ENCODE data around the gene LRTM2. TPM values are rescaled to one million over a fixed set of nuclear protein-coding genes. Genes with fewer than 3 reads are reported as not detected.

Gene LRTM2
- total and polyA plus RNA-seq, 12 donors: not detected

DNA sequence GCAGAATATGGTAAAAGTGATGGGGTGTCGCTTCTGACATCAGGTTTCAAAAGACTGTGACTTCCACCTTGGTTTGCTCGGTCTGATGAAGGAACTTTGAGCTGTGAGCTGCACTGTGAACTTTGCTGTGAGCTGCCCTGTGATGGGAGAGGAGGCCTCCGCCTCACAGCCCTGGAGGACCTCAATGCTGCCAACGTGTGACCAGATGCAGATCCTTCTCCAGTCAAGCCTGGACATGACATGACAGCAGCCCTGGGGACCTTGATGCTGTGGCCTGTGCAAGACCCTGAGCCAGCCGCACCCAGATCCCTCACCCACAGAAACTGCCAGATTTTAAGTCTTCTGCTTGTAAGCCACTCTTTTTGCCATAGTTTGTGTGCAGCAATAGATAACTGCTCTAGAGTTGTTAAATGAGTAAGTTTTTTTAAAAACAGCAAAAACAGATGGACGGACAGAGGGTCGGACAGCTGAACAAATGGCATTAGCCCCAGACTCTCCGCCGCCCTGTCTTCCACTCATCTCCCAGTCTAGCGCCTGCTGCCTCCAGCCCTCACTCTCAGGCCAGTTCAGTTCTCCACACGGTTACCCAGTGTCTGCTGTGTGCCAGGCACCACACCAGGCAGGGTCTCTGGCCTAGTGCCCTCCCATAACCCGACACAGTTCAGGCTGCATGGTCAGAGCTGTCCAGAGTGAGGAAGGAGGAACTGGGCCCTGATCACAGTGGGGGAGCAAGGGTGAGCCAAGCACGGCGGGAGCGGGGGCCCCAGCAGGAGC lies 13.1 kb upstream of the LRTM2 start:
- intact Hi-C loops (cut with DNase I): loop anchor here in 4 of 10 donors (10.0 kb wide), 4 partner anchors 218 to 978 kb away; no protein-coding TSS in a partner anchor
- 88 to 91% methylated on average over 15 of the region's 15 CpGs for WGBS, 2 donors
- no peaks in the 10 kb centered on the region for H3K36me3 ChIP-seq
- no peaks in the 10 kb centered on the region for H3K9me3 ChIP-seq
- peaks cover 0 to 6% (median 0%) of the 10 kb centered on the region in 7 donors for H3K27me3 ChIP-seq
- TF ChIP-seq, protein P1, sequence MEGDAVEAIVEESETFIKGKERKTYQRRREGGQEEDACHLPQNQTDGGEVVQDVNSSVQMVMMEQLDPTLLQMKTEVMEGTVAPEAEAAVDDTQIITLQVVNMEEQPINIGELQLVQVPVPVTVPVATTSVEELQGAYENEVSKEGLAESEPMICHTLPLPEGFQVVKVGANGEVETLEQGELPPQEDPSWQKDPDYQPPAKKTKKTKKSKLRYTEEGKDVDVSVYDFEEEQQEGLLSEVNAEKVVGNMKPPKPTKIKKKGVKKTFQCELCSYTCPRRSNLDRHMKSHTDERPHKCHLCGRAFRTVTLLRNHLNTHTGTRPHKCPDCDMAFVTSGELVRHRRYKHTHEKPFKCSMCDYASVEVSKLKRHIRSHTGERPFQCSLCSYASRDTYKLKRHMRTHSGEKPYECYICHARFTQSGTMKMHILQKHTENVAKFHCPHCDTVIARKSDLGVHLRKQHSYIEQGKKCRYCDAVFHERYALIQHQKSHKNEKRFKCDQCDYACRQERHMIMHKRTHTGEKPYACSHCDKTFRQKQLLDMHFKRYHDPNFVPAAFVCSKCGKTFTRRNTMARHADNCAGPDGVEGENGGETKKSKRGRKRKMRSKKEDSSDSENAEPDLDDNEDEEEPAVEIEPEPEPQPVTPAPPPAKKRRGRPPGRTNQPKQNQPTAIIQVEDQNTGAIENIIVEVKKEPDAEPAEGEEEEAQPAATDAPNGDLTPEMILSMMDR (IDR thresholded peaks at IDR 0.05): no peak
- no peak overlapping the region for H3K4me3 ChIP-seq
- H3K4me1 ChIP-seq: peaks cover 3 to 59% (median 14%) of the 10 kb centered on the region in 9 donors
- no peak for ATAC-seq
- peak overlapping the region in 1 of 10 donors; percentile 12 for H3K27ac ChIP-seq
- DNase-seq: no peak

GRCh38 chr12:1808036-1808797 lies 12.1 kb upstream of the LRTM2 start:
- ATAC-seq: no peak
- peaks cover 3 to 69% (median 14%) of the 10 kb centered on the region in 9 donors for H3K4me1 ChIP-seq
- H3K27me3 ChIP-seq: peaks cover 0 to 6% (median 0%) of the 10 kb centered on the region in 7 donors
- peak overlapping the region in 1 of 10 donors; percentile 12 for H3K27ac ChIP-seq
- DNase-seq: no peak
- intact Hi-C loops (cut with DNase I): loop anchor here in 4 of 10 donors (10.0 kb wide), 4 partner anchors 217 to 977 kb away; no protein-coding TSS in a partner anchor
- TF ChIP-seq, protein P1 (IDR thresholded peaks at IDR 0.05): no peak
- H3K4me3 ChIP-seq: no peak overlapping the region
- no peaks in the 10 kb centered on the region for H3K9me3 ChIP-seq
- H3K36me3 ChIP-seq: no peaks in the 10 kb centered on the region
- WGBS, 2 donors: 90 to 91% methylated on average over 19 of the region's 19 CpGs

DNA sequence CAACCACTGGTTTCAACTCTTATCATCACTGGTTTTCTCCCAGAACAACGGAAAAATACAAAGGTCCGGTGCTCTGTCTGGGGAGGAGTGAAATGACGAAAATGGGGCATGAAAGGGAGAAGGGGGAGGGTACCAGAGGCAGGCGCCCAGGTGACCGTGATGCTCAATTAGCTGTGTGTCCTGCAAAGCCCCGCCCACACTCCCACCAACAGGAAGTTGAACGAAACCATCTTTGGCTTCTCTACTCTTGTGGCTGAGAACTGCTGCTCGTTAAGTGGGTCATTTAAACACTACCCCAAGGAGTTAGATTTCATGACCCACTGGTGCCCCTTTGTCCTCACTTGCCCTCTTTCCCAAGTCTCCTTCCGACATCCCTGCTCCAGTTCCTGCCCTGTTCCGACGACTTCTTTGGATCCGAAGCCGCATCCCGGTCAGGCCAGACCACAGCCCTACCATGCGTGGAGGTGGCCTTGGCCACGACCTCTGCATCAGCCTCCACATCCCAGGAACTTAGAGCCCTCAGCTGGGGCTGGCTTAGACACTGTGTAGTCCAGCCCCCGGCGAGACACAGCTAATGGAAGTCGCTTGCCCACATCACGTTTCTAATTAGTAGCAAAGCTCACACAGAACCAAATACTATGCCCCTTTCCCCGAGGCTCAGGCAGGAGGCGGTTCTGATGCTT lies 11.4 kb upstream of the LRTM2 start:
- DNase-seq: no peak
- TF ChIP-seq, protein P1 (IDR thresholded peaks at IDR 0.05): no peak
- ATAC-seq: no peak
- H3K27me3 ChIP-seq: peaks cover 0 to 7% (median 3%) of the 10 kb centered on the region in 7 donors
- 89 to 90% methylated on average over 22 of the region's 22 CpGs for WGBS, 2 donors
- no peaks in the 10 kb centered on the region for H3K9me3 ChIP-seq
- H3K27ac ChIP-seq: peak overlapping the region in 1 of 10 donors; percentile 93
- no peaks in the 10 kb centered on the region for H3K36me3 ChIP-seq
- no peak overlapping the region for H3K4me3 ChIP-seq
- intact Hi-C loops (cut with DNase I): loop anchor here in 4 of 10 donors (10.0 kb wide), 4 partner anchors 216 to 976 kb away; no protein-coding TSS in a partner anchor
- H3K4me1 ChIP-seq: peaks cover 3 to 76% (median 14%) of the 10 kb centered on the region in 9 donors

All from heart right ventricle (tissue), 16 donors.